SK-N-MC (cell line): Measurements from ENCODE around the gene CCDC73.
"Not testable (repeated sequence)": the region's sequence is repeated elsewhere in the genome, so short reads cannot be mapped to it uniquely, and the experiment has no call there.

Experiments
- DNase-seq: peaks from one replicate; pipeline ENCODE4 v3.0.0-alpha.2; 2011; ENCODE audit warnings: low read depth, low spot score
- H3K27ac ChIP-seq: fragments of 200-600 bp; sonication (generic); 2 replicates; pipeline ENCODE4 v1.5.1; 2016; ENCODE audit warnings: mixed run types
- H3K36me3 ChIP-seq: fragments of 200-600 bp; sonication (generic); 2 replicates; pipeline ENCODE4 v1.6.1; 2017; ENCODE audit warnings: antibody characterized with exemption, low read length, mixed read lengths; ENCODE audit not compliant: insufficient read depth
- H3K4me3 ChIP-seq: fragments of 200-600 bp; sonication (generic); 2 replicates; pipeline ENCODE4 v1.5.1; 2016
- H3K9ac ChIP-seq: fragments of 200-600 bp; sonication (generic); 2 replicates; pipeline ENCODE4 v1.8.0; 2017; ENCODE audit warnings: mixed run types, mixed read lengths; ENCODE audit not compliant: insufficient read length
- H3K9me3 ChIP-seq: fragments of 200-600 bp; sonication (generic); 2 replicates; pipeline ENCODE4 v1.6.1; 2017; ENCODE audit warnings: low read depth, mild to moderate bottlenecking, antibody characterized with exemption, low read length, moderate library complexity, mixed read lengths
- EZH2 ChIP-seq: fragments of 200-600 bp; sonication (generic); IDR thresholded peaks from one replicate; pipeline ENCODE4 v1.6.1; 2017; ENCODE audit warnings: antibody characterized with exemption
- FOXP2 ChIP-seq: optimal IDR thresholded peaks from 2 replicates; pipeline ENCODE3; 2011; ENCODE audit warnings: mild to moderate bottlenecking, moderate library complexity; ENCODE audit not compliant: insufficient read depth; ENCODE audit errors: extremely low read length, control extremely low read depth
- POLR2AphosphoS5 ChIP-seq: IDR thresholded peaks from 2 replicates; pipeline ENCODE4 v1.6.1; 2012; ENCODE audit warnings: mild to moderate bottlenecking, low read depth, low read length, borderline replicate concordance

CCDC73 gene

DNA sequence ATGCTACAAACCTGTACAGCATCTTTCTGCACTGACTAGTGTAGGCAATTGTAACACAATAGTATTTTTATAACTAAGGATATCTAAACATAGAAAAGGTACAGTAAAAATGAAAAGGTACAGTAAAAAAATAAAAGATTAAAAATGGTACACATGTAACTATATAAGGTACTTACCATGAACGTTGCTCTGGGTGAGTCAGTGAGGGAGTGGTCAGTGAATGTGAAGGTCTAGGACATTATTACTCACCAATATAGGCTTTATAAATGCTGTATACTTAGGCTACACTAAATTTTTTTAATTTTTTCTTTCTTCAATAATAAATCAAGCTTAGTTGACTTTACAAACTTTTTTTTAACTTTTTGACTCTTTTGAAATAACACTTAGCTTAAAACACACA is 150.9 kb downstream of the CCDC73 start:
- DNase-seq: no peak
- TF ChIP-seq POLR2AphosphoS5 (no peak), EZH2 (no peak), FOXP2 (no peak)
- H3K9ac ChIP-seq: no peak overlapping the region
- no peak overlapping the region for H3K4me3 ChIP-seq
- no peaks in the 10 kb centered on the region for H3K36me3 ChIP-seq
- H3K27ac ChIP-seq: no peak overlapping the region
- H3K9me3 ChIP-seq: no peaks in the 10 kb centered on the region

DNA sequence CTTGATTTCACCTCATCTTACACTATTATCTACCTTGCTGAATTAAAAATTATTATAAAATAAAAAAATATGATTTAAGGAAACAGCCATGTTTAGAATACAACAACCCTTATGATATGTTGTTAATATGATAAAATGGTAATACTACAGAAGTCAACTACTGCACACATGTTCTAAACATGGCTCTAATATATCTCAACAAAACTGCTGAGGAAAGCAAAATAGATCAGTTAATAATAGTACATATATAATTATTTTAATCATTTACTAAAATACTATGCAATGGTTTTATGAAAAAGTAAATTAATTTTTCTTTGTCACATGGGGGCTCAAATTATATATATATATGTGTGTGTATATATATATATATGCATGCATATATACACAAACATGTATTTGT is 153.1 kb downstream of the CCDC73 start:
- H3K9me3 ChIP-seq: no peaks in the 10 kb centered on the region
- no peak overlapping the region for H3K4me3 ChIP-seq
- no peak overlapping the region for H3K9ac ChIP-seq
- no peaks in the 10 kb centered on the region for H3K36me3 ChIP-seq
- no peak for DNase-seq
- H3K27ac ChIP-seq: no peak overlapping the region
- TF ChIP-seq POLR2AphosphoS5 (no peak), EZH2 (no peak), FOXP2 (no peak)

- Histone ChIP-seq H3K27ac (no peak overlapping the region), H3K4me3 (no peak overlapping the region), H3K36me3 (no peaks in the 10 kb centered on the region), H3K9ac (no peak overlapping the region), H3K9me3 (no peaks in the 10 kb centered on the region)
- TF ChIP-seq FOXP2 (no peak), EZH2 (no peak), POLR2AphosphoS5 (no peak)
- DNase-seq: no peak
Observed at GRCh38 chr11:32635819-32636218, 158.6 kb downstream of the CCDC73 start.

DNA sequence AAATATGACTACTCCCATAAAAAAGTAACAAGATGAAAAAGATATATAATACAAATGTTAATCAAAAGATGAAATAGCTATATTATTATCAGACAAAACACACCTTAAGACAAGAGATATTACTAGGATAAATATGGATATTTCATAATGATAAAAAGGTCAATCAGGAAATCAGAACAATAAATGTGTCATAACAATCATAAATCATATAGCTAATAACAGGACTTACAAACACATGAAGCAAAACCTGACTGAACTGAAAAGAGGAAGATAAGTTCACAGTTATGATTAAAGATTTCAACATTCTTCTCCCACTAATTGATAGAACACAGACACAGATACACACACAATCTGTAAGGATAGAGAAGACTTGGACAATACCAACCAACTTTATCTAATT is 163.6 kb downstream of the CCDC73 start:
- H3K27ac ChIP-seq: no peak overlapping the region
- H3K9me3 ChIP-seq: no peaks in the 10 kb centered on the region
- no peak for TF ChIP-seq EZH2
- TF ChIP-seq POLR2AphosphoS5: no peak
- TF ChIP-seq FOXP2: no peak
- no peaks in the 10 kb centered on the region for H3K36me3 ChIP-seq
- no peak for DNase-seq
- H3K4me3 ChIP-seq: no peak overlapping the region
- H3K9ac ChIP-seq: no peak overlapping the region

DNA sequence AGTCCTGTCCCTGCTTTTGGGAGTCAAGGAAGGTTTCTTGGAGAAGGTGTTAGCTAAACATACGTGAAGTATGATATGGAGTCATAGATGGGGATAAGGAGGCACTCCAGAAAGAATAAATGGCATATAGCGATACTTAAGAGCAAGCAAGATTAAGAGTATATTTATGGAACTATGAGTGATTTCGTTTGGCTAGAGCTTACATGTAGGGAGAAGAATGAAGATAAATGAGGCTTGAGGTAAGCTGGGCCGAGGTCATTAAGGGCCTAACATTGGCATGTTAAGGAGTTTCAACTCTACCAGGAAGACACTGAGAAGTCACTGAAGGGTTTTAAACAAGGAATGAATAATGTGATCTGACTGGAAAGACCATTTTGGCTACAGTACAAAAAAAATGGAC is 177.6 kb downstream of the CCDC73 start:
- Histone ChIP-seq H3K4me3 (no peak overlapping the region), H3K36me3 (no peaks in the 10 kb centered on the region), H3K9ac (no peak overlapping the region), H3K27ac (no peak overlapping the region), H3K9me3 (no peaks in the 10 kb centered on the region)
- no peak for DNase-seq
- no peak for TF ChIP-seq FOXP2
- no peak for TF ChIP-seq POLR2AphosphoS5
- TF ChIP-seq EZH2: no peak

- no peak for DNase-seq
- Histone ChIP-seq H3K9ac (no peak overlapping the region), H3K9me3 (no peaks in the 10 kb centered on the region), H3K4me3 (no peak overlapping the region), H3K27ac (no peak overlapping the region), H3K36me3 (no peaks in the 10 kb centered on the region)
- TF ChIP-seq EZH2: no peak
- no peak for TF ChIP-seq FOXP2
- TF ChIP-seq POLR2AphosphoS5: no peak
Observed at GRCh38 chr11:32615422-32615821, 179.0 kb downstream of the CCDC73 start.

- DNase-seq: no peak
- Histone ChIP-seq H3K36me3 (no peaks in the 10 kb centered on the region), H3K9ac (no peak overlapping the region), H3K4me3 (no peak overlapping the region), H3K9me3 (no peaks in the 10 kb centered on the region), H3K27ac (no peak overlapping the region)
- no peak for TF ChIP-seq FOXP2
- no peak for TF ChIP-seq EZH2
- TF ChIP-seq POLR2AphosphoS5: no peak
Observed at GRCh38 chr11:32613500-32614151, 180.8 kb downstream of the CCDC73 start.

GRCh38 chr11:32610797-32611352 is 183.6 kb downstream of the CCDC73 start:
- Histone ChIP-seq H3K9me3 (no peaks in the 10 kb centered on the region), H3K27ac (no peak overlapping the region), H3K4me3 (no peak overlapping the region), H3K9ac (no peak overlapping the region), H3K36me3 (peaks cover 13% of the 10 kb centered on the region)
- DNase-seq: no peak
- TF ChIP-seq FOXP2 (no peak), POLR2AphosphoS5 (no peak), EZH2 (no peak)

GRCh38 chr11:32608826-32609225 is 185.6 kb downstream of the CCDC73 start:
- H3K4me3 ChIP-seq, DNase-seq, H3K27ac ChIP-seq, H3K9me3 ChIP-seq, H3K9ac ChIP-seq: not testable (repeated sequence)
- H3K36me3 ChIP-seq: peaks cover 31% of the 10 kb centered on the region

GRCh38 chr11:32606220-32606619 is 188.2 kb downstream of the CCDC73 start:
- H3K36me3 ChIP-seq: peaks cover 56% of the 10 kb centered on the region
- no peak overlapping the region for H3K27ac ChIP-seq
- TF ChIP-seq EZH2 (no peak), FOXP2 (no peak), POLR2AphosphoS5 (no peak)
- H3K9me3 ChIP-seq: no peaks in the 10 kb centered on the region
- H3K4me3 ChIP-seq: no peak overlapping the region
- H3K9ac ChIP-seq: no peak overlapping the region
- no peak for DNase-seq
